ENCODE measurements around the gene C11orf24.

Gene C11orf24

GRCh38 chr11:68271781-68272608 lies at the start of gene C11orf24:
Gene C11orf24 (minus strand): TSS chr11:68271973. CDS start chr11:68263767, 8,206 bp downstream.
- peak; percentile 85 to 88 for DNase-seq (ENCODE audit: low read depth in 2 of 2, low spot score in 1 of 2)

DNA sequence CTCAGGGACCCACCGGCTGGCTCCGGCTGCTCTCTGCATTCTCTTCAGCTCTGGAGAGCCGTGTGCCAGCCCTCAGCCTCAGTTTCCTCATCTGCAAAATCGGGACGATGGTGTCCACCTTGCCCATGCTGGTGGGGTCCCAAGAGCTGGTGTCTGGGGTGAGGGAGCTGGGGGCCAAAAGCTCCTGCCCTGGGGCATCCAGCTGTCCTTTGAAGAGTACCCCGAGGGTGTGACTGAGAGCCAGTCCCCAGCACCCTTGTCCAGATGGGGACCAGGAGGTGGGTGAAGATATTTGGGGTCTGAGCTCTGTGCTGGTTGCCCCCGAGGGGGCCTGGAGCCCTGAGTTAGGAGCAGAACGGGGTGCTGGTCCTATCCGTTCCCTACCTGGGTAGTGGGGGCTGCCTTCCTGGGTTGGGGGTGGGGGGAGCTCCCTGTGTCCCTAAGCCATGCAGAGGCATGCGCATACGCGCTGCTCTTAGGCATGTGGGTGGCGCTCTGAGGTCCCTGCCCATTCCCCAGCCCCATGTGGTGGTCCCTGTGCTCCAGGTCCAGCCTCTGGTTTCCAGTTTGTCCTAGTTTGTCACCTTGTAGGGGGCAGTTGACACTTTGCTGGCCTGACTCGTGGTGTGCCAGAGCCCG lies 45.5 kb upstream of the C11orf24 start:
- DNase-seq (ENCODE audit: low read depth in 2 of 2, low spot score in 1 of 2): no peak

- DNase-seq (ENCODE audit: low read depth in 2 of 2, low spot score in 1 of 2): no peak
These were observed 43.6 kb upstream of the C11orf24 start for GRCh38 chr11:68315171-68315920.

- no peak for DNase-seq (ENCODE audit: low read depth in 2 of 2, low spot score in 1 of 2)
These were observed 42.7 kb upstream of the C11orf24 start for GRCh38 chr11:68314203-68315170.

GRCh38 chr11:68313574-68314202 lies 41.9 kb upstream of the C11orf24 start:
- DNase-seq (ENCODE audit: low read depth in 2 of 2, low spot score in 1 of 2): no peak

DNA sequence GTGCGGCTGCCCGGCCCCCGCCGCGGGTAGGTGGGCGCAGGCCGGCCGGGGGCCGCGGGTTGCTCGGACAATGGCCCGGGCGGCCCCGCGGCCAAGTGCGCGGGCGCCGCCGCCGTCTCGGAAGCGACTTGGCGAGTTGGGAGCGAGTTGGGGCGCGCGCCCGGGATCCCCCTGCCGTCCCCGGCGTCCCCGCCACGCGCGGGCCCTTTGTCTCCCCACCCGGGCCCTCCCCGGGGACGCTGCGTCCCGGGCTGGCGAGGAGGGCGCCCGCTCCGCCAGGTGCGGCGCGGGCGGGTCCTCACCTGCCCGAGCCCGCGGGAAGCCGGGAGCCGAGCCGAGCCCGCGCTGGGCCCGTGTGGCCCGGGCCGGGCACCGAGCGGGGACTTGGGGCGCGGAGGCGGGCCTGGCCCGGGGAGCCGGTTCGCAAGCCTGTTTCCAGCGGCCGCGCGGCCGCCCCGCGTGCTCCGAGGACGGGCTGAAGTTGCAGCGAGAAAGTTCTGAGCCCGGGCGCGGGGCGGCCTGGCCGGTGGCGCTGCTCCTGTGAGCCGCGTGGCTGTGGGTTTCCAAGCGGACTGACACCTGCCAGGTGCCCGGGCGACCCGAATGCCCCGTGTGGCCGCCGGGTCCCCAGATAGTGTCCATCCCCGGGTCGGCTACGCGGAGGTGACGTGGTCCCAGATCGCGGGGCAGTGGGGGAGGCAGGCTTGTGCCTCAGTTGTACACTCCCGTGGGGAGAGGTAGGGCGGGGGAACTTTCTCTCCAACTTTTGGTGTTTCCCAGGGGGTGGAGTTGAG lies 41.2 kb upstream of the C11orf24 start:
- DNase-seq (ENCODE audit: low read depth in 2 of 2, low spot score in 1 of 2): no peak

DNA sequence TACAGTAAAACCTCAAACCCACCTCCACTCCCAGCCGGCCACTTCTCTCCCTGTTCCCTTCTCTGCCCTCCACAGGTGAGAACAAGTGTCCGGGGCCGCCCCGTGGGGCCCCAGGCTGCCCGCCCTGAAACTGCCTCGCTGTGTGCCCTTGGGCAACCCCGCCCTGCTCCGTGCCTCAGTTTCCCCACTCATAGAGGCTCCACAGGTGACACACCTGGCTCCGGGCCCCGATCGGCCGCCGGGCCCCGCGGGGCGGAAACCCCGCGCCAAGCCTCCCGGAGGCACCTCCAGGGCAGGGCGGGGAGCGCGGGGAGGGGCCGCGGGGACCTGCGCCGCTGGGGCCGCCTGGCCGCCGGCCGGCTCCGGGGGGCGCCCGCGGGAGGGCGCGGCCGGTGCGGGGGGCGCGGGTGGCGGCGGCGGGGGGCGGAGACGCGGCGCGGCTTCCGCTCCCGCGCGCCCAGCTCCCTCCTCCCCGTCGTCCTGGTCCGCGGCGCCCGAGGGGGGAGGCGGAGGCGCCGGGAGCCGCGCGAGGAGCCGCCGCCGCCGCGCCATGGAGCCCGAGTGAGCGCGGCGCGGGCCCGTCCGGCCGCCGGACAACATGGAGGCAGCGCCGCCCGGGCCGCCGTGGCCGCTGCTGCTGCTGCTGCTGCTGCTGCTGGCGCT lies 40.5 kb upstream of the C11orf24 start, which contains the start of gene LRP5:
LRP5 (plus strand) TSS at position 475 of the 663 bp plus-strand sequence; CDS start at position 599, 124 bp downstream.
- DNase-seq (ENCODE audit: low read depth in 2 of 2, low spot score in 1 of 2): no peak

GRCh38 chr11:68311160-68312116 lies 39.7 kb upstream of the C11orf24 start:
- no peak for DNase-seq (ENCODE audit: low read depth in 2 of 2, low spot score in 1 of 2)

GRCh38 chr11:68309621-68310185 lies 37.9 kb upstream of the C11orf24 start:
- DNase-seq (ENCODE audit: low read depth in 2 of 2, low spot score in 1 of 2): no peak

- DNase-seq (ENCODE audit: low read depth in 2 of 2, low spot score in 1 of 2): no peak
These were observed 36.3 kb upstream of the C11orf24 start for GRCh38 chr11:68308068-68308467.

DNA sequence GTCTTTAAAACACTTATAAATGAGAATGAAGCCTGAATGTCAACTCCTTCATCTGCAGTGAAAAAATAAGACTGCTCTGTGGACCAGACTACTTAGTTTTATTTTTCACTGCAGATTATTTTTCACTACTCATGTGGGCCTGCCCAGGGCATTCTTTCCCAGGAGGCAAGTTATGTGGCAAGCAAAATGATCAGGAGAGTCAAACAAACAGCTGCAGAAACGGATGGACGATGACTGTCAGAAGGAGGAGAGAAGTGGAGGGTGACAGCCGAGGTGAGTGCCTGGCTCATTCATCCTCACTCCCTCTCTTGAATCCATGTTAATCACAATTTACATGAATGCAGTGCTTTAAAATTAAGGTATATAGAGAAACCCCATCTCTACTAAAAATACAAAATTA lies 34.9 kb upstream of the C11orf24 start:
- no peak for DNase-seq (ENCODE audit: low read depth in 2 of 2, low spot score in 1 of 2)

DNA sequence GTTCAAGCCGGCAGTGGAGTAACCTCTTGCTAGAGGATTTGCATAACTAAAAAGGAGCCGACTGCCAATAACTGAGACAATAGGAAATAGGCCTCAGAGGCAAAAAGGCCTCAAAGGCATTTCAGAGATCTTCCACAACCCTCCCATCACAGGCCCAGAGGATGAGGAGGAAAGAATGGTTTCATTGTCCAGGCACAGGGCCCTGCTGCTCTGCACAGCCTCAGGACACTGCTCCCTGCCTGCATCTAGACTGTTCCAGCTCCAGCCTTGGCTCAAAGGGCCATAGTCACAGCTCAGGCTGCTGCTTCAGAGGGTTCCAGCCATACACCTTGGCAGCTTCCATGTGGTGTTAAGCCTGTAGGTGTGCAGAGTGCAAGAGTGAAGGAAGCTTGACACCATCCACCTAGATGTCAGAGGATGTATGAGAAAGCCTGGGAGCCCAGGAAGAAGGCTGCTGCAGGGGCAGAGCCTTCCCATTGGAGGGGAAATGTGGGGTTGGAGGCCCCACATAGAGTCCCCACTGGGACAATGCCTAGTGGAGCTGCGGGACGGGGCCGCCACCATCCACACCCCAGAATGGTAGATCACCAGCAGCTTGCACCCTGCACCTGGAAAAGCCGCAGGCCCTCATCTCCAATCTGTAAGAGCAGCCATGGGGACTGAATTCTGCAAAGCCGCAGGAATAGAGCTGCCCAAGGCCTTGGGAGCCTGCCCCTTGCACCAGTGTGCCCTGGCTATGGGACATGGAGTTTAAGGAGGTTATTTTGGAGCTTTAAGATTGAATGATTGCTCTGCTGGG lies 32.4 kb upstream of the C11orf24 start:
- DNase-seq (ENCODE audit: low read depth in 2 of 2, low spot score in 1 of 2): no peak

DNA sequence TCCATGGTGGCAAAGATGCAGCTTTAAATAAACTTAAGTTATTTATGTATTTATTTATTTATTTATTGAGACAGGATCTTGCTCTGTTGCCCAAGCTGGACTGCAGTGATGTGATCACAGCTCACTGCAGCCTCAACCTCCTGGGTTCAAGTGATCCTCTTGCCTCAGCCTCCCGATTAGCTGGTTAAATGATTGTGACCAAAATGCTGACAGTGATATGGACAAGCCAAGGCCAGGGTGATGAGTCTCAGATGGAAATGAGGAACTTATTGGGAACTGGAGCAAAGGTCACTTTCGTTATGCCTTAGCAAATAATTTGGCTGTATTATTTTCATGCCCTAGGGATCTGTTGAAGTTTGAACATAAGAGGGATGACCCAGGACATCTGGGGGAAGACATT lies 31.3 kb upstream of the C11orf24 start:
- no peak for DNase-seq (ENCODE audit: low read depth in 2 of 2, low spot score in 1 of 2)

DNA sequence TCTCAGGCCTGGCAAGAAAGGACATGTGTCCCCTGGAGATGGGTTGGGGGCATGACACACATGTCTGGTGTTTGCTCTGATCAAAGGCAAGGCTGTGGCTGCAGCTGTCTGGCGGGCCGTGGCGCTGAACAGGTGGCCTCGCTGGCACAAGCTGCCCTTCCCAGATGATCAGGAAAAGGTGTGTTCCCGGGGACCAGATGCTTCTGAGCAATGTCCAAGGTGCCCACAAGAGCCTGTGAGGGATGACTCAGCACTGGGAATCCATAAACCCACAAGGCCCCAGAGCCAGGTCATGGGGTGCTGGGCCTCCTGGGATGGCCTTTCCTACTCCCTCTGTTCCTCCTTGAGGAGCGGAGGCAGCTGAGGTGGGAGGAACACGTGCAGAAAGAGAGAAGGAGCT lies 30.9 kb upstream of the C11orf24 start:
- DNase-seq (ENCODE audit: low read depth in 2 of 2, low spot score in 1 of 2): no peak

DNA sequence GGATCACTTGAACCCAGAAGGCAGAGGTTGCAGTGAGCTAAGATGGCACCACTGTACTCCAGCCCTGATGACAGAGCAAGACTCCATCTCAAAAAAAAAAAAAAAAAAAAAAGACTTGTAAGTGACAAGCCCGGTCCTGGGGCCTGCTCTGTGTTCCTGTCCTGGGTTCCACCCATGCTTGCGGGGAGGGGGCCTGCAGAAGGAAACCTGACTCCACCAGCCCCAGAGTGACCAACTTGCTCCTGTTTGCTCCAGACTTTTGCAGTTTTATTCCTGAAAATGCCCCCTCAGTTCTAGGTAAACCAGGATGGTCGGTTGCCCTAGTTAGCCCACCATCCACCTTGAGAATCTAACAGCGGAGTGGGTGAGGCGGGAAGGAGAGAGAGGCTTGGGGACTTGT lies 30.5 kb upstream of the C11orf24 start:
- DNase-seq (ENCODE audit: low read depth in 2 of 2, low spot score in 1 of 2): no peak

DNA sequence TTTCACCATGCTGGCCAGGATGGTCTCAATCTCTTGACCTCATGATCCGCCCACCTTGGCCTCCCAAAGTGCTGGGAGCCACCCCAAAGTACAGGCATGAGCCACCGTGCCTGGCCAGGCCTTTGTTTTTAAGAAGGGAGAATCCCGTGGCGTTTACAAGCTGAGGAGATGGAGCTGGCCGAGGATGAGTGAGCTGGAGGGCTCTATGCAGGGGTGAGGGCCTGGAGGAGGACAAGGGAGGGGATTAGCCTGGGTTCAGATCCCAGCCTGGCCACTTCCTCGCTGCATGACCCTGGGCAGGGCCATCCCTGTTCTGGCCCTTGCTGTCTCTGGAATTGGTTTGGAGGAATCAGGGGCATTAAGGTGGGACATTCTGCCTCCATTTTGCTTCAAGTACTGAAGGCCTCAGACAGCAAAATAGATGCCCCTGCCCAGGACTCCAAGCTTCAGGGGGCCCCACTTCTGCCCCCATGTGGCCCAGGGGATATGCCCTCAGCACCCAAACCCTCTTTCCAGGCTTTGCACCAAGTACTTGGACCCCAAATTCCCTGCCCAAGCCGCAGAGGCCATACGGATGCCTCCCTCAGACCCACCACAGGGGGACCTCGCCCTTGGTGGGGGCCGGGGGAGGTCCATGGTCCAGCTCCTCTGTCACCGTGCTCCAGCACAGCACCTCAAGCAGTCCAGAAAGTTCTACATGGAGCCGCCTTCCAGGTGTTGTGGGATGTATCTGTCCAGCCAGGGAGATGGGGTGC lies 28.5 kb upstream of the C11orf24 start:
- DNase-seq (ENCODE audit: low read depth in 2 of 2, low spot score in 1 of 2): no peak

All from stimulated activated CD8-positive, alpha-beta memory T cell treated with anti-CD3 and anti-CD28 coated beads, Interleukin-4, amount 100 ng/mL, for 1 hour (primary cell).